RPMI8226 (cell line): ENCODE data around the gene SLC25A21.

ENCODE experiments used
- DNase-seq: peaks from one replicate; pipeline ENCODE4 v3.0.0-alpha.2; 2015

The SLC25A21 gene

DNA sequence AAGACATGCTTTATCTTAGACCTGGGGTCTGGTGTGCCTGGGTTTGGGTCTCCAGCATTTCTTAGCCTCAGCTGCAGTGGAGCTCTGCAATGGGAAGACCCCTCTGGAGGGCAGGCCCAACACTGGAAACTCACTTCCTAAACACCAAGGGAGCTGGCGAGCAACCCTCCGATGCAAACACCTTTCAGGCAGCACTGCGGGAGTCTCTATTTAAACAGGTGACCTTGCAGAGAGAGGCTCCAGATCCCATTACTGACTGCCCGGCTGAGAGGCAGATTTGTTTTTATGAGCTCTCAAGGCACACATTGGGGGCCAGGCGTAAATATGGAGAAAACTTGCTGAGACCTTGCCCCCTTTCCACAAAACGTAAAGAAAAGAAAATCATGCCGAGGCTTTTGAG is 315.3 kb downstream of the SLC25A21 start:
- DNase-seq, result no peak

DNA sequence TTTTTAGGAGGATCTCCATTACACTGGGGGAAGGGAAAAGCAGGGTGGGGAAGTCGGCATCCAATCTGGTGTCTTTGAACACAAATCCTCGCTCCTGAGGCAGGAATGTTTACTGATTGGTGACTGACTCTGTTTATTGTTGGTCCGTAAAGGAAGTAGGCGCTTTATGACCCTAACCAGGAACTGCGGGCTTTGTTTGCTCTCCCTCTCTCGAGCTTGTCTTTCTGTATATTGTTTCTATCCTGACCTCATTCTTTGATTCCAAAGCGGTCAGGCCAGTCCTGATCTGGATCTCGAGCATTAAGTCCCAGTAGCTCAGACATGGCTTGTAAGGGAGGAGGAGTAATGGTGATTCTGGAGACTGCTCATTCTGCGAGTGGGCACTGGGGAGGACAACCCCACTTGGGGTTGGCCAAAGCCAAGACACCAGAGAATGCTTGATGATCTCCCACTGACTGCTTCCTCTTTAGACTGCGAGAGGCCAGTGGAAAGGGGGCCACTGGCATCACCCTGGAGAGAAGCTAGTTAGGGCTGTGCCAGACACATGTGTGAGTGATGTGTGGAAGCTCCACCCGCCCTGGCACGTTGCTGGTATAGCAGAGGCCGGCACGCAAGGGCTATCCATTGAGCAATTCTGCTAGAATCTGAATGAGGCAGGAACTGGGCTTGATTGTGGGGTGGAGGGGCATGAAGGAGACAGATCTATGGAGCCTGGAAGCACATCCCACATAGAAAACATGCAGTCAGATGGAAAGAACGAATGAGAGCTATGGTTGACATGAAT is 316.1 kb downstream of the SLC25A21 start:
- no peak for DNase-seq

DNA sequence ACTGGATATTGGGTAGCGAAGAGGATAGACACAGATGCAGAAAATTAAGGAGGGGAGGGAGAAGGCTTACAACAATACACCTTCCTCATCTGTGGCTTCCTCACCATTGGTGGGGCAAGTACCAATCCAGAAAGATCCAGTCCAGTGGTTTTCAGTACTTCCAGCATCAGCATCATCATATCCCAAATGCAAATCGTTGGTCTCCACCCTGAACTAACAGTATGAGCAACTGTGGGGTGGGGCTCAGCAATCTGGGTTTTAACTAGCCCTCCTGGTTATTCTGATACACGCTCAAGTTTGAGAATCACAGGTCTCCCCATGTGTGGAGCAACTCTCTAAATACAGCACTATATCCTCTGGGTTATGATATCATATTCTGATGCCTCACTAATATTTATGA is 317.0 kb downstream of the SLC25A21 start:
- no peak for DNase-seq

DNA sequence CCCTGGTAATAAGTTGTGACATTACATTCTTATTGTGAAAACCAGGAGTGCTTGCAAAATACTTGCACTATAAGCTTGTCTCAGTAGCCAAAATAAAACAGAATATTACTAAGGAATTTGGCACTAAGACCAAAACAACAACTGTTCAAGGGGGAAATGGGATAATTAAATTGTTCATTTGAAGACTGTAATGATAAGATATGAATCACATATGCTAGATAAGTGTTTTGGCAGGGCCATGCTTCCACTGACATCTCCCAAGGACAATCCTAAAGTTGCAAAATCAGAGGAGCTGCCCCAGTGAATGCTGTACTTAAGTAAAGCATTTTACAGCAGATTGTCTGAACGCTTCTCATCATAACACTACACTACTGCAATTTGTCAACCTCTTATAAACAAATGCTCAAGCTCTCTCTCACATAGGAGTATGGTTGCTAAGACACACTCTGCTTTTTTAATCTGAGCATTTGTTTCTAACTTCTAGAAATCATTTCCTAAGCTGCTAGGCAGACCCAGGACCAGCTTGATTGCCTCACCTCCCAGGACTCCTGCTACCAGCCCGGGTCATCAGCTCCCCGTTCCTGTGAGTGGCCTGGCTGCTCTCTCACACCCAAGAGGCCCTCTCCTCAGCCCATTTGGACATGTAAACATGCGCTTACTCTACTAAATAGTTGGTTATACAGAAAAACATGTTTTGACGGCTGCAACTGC is 319.3 kb downstream of the SLC25A21 start:
- no peak for DNase-seq

DNA sequence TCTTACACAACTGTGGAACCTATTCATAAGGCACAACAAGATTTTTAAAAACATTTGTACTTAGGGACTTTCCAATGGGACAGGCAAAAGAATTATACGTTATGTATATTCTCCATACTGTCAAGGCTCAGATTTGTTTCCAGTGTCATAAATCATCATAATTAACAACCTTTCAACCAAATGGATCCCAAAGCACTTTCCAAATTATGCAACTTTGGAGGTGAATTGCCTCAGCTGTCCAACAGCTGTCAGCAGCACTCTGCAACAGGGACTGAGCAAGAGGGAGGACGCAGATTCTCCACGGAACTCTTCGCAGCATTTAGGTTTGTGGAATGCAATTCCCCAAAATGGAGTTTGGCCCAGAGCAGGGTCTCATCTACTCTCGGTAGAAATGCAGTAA is 324.2 kb downstream of the SLC25A21 start:
- DNase-seq, result no peak

DNA sequence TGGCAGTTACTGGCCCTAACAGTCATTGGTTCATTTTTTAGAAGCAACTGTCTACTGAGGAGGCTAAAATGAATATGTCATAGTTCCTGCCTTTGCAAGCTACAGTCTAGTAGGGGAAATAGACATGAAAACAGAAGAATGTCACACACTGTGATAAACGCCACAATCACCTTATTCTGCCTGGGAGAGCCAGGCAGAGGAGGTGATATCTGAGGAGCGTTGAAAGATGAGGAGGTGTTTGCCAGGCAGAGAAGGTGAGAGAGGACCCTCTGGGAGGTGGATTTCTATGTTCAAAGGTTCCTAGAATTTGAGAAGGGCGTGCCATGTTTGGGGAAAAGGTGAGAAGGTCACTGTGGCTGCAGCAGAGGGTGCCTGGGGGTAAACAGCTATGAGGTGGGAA is 325.0 kb downstream of the SLC25A21 start:
- no peak for DNase-seq

DNA sequence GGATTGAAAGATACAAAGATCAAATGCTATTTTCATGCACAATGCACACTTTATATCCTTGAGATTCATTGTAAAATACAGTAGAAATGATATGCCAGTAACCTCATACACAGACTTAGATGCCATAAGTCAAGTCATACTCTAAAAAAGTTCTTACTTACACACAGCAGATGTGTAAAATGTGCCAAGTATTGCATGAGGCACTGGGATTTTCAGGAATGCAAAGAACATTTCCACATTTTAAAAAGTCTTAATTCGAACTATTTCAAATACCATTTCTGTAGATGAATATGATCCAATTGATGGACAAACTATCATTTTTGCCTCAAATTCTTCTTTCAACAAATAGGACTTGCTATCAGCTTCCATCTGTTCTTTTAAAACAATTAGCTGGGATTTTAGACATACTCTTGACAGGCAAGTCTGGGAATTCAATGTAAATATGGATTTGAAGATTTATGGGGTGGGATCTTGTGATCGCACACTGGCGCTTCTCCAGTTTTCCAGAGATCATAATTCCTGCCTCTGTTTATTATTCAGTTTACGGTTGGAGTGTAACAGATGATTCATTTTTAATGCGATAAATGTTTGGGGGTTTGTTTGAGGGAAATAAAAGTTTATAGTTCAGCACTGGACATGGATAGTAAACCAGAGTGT is 326.9 kb downstream of the SLC25A21 start:
- no peak for DNase-seq

DNA sequence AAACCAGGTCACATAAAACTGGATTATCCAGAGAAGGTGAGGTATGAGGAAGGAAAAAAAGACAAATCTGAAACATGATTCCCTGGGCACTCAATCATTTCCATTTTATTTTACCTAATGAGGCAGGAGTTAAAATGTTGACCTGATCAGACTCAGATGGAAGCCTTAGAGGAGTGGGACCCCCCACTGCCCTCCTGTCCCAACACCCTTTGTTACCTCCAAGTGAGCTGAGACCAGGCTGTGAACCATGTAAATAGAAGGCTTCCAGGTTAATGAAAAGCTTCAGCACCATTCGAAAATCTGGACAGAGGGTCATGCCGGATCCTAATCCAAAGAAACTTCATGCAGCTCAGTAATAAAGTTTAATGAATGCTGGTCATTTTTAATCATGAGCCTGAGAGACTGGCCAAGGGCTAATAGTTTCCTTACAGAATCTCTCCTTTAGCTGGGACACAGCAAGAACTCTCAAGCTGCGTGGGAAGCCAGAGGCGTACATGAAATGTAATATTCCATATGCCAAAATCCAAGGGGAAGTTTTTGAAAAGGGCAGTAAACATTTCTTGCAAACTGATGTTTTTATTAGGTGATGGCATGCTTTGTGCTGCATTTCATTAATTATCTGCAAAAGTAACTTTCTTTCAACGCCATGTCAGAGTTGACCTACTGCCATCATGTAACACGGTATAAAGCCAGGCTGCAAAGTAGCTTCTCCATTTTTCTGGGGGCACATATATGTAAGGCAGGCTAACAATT is 327.8 kb downstream of the SLC25A21 start:
- DNase-seq, result no peak

DNA sequence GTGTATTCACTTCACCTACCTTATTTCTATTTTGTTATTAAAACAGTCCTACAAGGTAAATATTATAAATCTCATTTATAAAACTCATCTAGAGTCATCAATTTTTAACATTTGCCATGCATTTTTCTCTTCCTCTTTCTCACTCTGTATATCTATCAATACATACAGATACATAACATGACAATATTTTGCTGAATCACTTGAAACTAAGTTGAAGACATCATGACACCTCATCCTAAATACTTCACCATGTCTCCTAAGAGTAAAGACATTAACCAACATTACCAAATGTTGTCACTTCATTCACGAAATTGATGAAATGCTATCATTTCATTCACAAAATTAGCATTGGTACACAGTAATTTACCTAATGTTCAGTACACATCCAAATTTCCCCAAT is 329.0 kb downstream of the SLC25A21 start:
- DNase-seq, result no peak

DNA sequence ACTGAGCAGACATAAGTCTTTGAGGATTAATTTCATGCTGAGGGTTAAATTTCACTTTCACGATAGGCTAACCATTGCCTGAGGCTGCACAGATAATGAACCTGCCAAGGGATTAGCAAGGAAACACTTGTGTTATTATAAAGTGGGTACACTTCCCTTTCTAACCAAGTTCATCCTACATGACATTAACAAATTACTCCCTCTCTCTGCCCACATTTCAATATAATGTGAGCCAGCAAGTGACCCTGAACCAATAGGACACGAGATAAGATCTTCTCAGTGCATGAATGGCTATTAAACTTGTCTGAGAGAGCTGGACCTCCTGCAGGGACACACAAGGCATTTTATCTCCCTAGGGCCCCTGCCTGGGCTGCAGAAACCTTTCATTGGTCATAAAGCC is 337.3 kb downstream of the SLC25A21 start:
- DNase-seq, result no peak

DNA sequence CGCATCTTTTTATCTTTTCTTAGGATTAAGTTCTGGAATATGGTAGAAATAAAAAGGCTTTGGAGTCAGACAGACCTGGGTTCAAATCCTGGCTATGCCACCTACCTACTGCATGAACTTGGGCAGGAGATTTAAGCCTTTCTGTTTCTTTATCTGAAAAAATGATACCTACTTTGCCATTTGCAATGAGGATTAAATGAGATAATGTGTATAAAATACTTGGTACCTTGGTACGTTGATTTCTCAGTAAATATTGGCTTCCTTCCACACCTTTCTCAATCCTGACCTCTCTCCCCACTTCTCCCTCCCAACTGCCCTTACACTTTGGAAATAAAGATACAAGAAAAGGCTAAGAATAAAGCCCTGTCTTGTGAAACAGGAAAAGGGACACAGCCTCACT is 338.1 kb downstream of the SLC25A21 start:
- no peak for DNase-seq

DNA sequence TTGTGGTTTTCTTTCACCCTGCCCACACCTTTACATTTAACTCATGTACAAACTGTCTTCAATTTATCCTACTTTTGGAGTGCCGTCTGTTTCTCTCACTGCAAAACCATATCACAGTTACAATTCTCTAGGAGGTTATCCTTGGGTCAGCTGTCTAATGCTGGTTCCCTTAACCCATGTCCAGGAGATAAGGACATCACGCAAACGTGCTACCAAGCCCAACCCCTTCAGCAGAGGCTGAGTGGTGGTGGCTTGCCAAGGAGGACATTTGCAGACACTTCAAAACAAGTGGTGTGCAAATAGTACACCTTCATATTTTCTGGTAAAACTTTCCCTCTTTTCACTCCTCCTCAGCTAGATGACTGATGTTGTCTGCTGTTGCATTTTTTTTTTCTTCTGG is 342.9 kb downstream of the SLC25A21 start:
- no peak for DNase-seq

DNA sequence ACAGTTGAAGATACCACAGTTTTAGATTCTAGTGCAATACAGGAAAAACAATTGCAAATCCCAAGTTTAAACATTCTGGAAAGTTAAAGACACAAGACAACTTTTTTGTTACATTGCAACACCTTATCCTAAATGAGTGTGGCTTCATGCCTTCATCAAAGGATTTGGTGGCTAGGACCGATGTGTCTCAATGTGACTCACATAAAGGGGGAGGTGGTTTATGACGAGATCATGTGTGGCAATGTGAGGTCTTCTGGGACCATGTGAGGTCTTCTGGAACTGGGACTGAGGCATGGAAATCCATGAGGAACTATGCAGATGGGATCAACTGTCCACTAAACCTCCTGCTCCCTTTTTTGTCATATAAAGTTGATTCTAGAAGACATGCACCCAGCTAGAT is 344.5 kb downstream of the SLC25A21 start:
- DNase-seq, result no peak

DNA sequence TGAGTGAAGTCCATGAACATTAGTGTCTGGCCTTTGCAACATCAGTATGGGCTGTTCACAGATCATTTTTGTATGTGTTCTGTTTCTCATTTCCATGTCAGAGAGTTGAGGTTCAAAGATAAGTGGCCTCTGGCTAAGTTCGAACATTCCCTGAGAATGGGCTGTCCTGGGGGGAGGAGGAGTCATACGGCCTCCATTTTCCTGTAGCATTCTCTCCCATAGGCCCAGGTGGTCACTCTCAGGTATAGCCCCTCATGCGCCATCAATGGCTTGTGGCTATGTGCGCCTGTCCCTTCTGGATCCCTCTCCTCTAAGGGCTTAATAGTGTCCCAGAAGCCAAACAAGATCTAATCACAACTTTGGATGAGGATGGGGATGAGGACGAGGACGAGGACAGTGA is 345.8 kb downstream of the SLC25A21 start:
- DNase-seq, result no peak

DNA sequence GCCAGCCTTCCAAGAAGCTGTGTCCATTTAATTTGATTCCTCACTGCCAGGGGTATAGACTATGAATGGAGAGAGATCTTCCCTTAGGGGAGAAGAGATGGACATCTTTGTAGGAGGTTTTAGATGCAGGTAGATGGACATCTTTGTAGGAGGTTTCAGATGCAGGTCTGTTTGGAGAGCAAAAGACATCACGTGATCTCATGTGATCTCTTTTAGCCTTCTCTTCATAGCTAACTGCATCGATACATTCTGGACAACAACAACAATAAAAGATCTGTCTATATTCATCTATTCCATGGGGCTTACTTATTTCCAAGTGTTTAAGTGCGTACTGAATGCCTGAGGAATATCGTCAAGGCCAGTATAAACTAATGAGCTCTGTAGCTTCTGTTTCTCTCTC is 347.6 kb downstream of the SLC25A21 start:
- DNase-seq, result no peak

DNA sequence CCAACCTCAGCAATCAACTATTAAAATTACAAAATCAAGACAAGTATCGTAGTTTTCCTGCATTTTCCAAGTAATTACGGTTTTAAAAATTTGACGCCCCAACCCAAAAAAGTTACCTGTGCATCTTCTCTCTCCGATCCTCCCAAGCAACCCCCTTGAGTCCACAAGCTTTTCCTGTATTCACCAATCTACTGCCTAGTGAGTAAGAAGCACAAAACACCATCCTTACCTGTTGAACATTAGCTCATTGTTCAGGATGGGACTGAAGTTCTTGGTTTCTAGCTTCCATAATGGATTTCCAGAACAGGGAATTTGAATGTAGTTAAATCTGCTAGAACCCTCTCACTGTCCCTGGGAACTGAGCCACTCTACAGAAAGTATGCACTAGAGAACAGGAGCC is 348.8 kb downstream of the SLC25A21 start:
- DNase-seq, result no peak

DNA sequence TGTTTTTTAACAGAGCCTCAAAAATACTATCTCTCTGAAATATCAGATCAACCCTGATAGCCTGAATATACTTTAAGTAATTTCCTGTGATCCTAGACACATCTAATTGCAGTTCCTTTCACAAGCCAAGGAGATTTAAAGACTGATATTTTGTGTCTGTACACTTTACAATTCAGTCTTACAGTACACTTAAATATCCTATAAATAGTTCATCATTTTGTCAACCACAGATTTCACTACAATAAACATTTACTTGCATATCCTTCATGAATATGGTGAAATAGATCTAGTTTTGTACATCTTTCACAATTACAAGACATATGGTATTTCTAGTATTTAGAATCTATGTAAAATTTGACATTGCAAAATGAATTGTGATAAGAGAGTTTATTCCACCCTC is 349.7 kb downstream of the SLC25A21 start:
- DNase-seq, result no peak

DNA sequence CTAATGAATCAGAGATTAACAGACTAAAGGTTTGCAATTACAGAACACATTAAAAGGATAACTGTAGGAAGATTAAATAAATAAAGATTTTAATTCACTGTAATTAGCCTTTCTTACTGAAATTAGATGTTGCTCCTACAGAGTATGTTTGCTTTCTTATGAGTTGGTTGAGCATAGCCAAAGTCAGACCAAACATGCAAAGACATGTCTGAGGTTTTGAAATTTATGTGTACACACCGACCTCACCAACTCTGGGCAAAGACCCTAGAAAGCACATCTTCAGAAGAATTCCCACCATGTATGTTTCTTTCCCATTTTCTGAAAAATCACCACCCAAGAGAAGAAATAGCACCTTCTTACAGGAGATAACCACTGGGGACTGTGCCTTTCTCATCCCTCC is 351.5 kb downstream of the SLC25A21 start:
- DNase-seq, result no peak

DNA sequence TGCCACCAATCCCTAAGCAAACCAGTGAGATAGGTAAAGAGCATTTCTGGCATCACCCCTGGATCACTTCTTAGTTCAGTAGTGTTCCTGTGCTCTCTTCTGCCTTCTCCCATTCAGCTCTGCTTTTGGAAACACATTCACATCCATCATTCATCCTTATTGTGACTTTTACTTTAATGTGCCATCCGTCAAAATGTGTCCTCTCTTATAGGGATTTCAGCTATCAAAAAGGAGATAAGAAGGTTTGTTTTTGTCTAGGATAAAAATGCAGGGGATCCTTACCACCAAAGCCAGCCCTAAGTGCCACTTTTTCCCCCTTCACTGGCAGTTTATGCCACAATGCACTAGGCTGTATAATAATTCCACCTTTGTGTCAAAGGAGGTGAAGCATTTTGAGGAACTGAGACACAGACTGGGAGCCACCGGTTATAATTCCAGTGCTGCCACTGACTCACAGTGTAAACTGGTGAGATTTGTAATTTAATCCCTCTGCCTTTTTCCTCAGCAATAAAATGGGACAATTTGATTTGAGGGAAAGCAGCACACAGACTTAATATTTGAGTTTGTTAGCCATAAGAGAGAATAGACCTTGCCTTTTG is 352.2 kb downstream of the SLC25A21 start:
- DNase-seq, result no peak

DNA sequence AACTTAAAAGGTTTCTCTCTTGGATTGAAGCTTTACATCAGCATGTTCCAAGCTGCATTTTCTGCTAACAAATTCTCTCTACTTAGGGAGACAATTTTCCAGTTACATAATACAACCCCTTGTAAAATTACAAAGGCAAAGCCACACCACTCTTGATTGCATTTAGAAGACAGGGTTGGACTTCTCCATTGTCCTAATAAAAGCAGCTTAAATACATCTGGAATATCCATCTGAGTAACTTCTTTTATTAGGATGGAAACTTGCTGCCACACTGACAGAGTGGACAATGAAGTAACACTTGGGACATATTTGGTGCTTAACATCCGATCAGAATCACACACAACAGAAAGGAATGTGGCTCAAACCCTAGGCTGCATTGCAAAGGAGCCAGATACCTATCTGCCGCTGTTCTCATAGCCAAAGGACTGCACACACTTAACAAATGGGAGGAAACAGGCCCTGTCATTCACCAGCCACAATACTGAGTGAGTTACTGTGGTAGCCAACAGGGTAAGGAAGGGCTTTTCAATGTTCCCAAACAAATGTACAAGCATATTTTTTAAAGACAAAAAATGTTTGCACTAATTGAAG is 353.5 kb downstream of the SLC25A21 start:
- DNase-seq, result no peak

DNA sequence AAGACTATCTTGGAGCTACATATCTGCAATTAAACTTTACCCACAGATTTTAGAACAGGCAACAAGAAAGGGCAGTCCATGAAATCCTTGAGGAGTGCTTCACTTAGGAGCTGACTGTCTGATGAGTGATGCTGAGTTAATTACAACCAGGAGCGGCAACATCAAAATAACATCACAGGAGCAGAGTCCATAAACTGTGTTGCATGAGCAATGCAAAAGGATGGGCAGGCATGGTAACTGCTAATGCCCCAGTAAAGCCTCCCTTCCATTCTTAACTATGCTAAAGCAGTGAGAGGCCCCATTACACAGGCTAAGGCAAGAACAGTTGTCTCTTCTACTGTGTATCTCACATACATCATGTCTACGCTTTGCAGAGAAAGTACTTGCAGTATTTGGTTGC is 354.2 kb downstream of the SLC25A21 start:
- DNase-seq, result no peak

DNA sequence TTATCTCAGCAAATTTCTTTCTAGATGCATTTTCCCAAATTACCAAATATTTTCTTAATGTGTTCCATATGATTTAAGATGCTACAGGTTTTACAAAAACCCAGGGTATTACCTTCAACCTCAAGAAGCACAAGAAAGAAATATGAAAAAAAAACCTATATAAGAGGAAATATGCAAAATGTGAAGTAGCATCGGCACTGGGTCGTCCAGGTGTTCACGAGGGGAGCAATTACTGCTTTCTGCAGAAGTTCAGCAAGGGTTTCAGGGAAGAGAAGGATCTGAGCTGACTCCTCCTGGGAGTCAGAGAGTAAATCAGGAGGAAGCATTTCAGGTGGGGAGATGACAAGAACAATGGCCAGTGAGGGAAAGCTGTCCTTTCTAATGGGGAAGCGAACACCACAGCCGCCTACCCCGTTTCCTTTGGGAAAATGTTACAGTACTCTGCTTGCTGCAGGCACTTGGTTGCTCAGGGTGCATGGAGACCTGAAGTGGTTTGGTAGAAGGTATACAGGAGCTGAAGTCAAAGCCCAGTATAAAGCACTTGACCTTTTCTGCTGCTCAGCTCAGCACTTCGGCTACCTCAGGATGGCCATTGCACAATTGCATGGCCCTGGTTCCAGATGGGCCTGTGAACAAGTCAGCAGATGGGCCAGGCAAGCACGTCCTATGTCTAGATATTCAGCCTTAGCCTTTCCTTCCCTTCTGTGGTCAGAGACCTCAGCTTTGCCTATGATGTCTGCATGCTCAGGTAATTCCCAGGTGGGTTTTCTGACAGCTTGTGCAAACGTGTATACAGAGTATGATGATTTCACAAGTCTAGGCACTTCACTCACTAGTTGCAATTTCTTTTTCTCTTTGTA is 355.1 kb downstream of the SLC25A21 start:
- no peak for DNase-seq
